Stimulated activated CD8-positive, alpha-beta memory T cell treated with anti-CD3 and anti-CD28 coated beads, Interleukin-7, amount 100 ng/mL, for 24 hours (primary cell): ENCODE measurements around the gene ZCCHC24.

Source experiments
- DNase-seq: peaks from one replicate; pipeline ENCODE4 v3.0.0-alpha.2; 2020; ENCODE audit warnings: low read depth

ZCCHC24 gene

DNA sequence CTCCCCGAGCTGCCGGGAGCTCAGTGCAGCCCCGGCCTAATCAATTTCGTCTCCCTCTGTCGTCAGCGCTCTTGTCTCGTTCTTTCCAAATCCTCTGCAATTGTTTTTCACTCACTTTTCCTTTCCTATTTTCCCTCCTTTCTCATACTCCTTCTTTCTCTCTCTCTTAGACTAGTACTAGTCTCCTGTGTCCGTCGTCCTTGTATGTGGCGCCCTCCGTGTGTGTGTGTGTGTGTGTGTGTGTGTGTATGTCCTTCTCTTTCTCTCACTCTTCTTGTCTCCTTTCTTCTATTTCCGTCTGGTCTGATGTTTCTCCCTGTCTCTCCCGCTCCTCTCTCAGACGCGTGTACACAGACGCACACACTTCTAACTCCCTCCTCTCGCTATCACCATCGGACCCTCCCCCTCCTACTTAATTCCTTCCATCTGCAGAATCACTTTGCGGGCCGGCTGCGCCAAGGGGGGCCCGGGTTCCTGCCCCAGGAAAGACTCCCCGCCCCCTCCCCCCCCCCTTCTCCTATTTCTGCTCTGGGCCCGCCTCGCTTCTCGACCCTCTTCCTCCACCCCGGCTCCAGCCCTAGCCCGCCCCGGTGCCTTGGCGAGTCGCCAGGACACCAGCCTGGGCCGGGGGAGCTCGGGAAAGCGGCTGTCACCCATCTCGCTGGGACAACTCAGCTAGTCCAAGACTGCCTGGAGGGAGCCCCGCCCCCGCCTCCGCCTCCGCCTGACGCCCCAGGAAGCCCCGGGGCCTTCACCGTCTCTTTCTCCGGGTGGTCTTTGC is 743 bp upstream of the ZCCHC24 start:
- no peak for DNase-seq

DNA sequence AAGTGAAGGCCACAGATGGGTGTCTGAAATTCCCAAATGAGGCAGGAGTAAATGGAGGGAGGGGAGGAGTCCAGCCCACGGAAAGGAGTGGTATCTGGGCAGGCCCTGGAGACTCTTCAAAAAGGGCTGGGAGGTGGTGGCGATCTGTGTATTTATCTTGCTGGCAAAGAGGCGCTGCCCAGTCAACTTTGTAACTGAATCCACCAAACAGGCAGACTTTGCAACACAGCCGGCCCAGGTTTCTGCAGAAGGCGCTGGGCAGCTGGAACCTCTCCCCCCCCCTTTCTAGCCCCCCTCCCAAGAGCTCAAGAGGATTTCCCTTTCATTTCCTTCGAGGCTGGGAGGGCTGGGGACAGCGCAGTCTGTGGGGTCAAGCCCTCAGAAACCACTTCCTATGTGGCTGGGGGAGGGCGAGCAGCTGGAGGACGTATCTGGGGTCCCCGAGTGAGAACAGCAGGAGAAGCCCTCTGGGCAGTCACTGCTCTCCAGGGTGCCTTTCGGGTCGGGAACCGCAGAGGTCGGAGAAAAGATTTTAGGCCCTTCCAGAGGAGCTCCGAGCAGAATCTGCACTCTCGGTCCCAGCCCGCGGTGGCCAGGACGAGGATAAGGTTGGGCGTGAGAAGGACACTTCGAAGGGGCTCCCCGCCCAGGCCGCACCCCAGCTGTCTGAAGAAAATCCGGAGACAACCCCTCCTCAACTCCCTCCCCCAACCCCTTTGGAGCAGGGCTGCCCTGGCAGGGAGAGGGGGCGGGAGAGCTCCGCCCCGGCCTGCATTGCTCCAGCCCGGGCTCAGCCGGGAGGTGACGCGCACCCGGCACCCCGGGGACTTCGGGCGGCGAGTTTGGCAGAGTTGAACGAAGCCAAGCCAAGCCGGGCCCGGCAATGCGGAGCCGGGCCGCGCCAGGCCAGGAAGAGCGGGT is 965 bp downstream of the ZCCHC24 start:
- DNase-seq = peak; percentile 16

DNA sequence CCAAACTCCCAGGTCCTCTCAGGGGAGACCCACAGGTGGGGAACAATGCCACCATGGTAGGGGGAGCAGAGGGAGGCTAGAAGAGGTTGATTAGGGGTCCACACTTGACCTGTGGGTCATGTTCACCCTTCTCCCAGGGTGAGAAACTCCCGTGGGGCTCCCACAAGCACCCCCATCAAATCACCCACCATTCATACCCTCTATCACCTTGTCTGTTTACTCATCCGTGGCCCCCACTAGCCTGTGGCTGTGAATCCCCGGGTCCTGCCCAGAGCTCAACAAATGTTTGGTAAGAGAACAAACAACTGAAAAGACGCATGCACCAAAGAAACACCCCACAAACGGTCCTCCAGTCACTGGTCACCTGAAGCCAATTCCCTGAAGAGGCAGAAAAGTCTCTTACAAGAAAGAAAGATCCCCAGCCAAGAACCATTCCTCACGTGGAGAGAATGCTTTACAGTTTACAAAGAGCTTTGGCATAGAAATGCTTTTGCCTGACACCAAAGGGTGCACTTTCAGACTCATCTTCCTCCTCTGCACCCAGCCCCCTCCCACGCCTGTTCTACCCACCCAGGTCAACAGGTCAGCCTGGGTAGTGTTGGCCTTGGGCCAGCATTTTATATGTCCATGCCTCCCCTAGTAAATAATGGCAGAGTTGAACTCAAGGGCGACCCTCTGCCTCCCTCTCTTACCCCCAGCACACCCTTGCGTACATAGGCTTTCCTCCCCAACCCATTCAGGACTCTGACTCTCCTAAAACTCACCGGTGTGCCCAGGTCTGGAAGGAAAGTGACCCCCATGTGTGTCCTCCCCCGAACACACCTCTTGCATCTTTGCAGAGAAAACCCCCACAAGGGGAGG is 1.9 kb downstream of the ZCCHC24 start:
- no peak for DNase-seq

DNA sequence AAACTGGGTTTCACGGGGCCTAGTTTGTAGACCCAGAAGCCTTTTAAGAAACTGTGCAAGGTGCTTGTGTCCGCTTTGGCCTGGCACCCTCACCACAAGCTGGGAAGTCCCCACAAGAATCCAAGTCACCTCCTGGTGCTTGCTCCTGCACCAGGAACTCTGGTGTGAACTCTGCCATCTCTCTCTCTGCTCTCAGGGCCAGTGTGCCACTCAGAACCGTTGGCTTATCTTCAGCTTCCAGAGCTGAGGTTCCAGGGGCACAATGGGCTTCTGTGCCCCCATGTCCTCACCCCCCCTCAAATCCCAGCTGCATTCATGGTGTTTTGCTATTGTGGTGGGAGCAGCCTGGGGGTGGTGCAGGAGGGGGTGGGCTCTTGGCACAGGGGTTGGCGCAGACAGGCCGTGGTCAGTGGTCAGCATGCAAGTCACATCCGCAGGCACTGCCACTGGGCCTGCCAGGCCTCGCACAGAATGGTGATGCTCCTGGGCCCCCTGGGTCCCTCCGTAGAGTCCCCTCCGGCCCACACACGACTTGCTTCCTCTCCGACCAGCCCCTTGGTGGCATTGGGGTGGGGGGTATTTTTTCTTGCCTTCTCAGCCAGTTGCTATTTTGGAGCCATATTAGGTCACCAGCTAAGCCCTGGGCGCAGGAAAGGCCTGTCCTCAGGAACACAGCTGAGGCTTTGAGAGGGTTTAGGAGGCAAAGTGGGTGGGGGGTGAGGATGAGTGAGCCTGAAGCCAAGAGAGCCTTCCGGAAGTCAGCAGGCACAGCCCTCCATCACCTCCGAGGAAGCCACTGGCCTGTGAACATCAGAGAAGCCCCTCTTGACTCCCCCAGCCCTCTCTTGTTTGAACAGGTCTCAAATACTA is 3.0 kb downstream of the ZCCHC24 start:
- DNase-seq = no peak

DNA sequence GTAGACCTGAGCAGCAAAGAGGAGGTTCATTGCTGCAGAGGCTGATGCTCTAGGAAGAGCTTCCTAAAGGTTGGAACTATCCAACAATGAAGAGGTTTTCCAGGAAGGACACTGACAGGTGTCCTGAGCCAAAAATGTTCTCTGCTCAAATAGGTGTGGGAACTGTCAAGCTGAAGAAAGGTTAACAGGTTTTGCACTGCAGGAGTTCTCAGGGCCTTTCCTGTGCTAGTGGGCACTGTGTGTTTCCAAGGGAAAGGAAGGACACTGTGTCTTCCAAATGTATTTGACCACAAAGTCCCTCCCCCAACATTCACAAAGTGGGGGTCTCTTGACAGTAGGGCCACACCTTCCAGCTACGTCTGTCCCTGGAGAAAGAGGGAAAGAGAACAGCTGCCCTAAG is 4.0 kb downstream of the ZCCHC24 start:
- DNase-seq = no peak

DNA sequence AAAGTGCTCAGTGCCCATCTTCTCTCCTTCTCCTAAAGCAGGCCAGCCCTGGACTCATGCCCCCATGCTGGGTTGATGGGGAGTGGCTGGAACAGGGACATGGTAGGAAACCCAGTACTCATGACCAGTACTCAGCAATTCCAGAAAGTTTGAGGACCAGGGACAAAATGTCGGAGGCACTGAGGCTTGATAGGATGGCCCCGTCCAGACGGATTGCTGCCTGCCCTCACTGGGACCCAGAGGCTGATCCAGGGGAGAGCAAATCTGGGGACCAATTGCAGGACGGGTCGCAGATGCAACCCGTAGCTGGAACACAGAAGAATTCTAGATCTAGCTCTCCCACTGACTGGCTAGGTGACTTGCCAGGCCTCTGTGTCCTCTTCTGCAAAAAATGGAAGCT is 5.1 kb downstream of the ZCCHC24 start:
- DNase-seq = no peak

DNA sequence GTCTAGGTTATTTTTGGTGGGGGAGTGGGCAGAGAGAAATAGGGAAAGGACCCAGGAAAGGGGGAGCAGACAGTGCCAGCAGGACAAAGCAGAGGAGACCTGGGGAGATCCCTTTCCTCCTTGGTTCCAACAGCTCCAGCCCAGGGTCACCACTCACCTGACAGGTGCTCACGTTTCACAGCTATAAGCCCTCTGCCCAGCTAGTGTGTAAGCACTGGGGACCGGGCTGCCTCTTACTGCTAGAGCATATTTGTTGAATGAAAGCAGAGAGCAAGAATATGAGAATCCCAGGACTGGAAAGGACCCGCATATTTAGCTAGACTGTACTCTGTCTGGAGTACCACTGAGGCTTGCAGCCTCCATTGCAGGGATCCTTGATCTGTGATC is 6.7 kb downstream of the ZCCHC24 start:
- no peak for DNase-seq

DNA sequence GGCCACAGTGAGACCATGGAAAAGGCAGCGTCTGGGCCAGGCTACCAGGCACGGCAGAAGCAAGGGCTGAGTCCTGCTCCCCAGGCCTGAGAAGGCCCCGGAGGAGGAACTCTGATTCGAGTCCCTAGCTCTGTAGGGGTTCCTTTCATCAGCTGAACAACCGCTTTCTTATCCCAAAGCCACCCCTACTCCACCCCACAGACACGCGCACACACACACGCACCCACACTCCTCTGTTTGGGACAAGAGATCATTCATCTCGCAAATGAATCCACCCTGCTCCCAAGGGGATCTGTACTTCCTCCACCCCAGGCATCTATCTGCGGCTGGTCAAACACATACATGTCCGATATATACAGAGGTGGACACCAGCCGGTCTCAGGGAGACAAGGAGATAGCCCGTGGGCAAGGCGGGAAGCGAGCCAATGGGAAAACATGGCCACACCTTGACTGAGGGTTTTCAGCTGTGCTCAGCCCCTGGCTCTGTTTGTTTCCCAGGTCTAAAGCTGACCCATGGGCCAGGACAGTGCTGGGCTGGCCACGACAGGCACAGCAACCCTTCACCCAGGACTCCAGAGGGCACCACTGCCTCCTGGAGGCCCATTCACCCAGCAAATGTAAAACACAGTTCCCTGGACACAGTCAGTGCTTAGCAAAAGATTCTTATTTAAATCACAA is 7.3 kb downstream of the ZCCHC24 start:
- no peak for DNase-seq

DNA sequence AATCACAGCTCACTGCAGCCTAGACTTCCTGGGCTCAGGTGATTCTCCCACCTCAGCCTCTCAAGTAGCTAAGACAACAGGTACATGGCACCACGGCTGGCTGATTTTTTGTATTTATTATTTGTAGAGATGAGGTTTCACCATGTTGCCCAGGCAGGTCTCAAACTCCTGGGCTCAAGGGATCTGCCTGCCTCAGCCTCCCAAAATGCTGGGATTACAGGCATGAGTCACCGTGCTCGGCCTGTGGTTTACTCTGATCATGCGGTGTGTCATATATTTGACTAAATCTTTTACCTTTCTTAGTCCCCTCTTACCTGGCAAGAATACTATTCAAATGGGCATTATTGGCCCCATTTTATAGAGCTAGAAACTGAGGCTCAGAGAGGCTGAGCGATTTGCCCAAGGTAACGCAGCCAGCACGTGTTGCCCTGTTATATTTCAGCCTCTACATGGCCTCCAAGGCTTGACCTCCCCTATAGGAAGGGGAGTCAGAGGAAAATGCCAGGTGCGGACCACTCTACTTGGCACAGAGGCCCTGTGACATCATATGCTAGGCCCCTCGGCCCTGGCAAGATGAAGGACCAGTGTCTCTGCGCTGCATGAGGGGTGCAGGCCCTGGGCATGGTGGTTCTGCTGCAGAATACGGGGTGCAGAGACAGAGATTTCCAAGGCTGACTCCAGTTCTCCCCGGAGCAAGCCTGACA is 8.2 kb downstream of the ZCCHC24 start:
- DNase-seq = no peak

DNA sequence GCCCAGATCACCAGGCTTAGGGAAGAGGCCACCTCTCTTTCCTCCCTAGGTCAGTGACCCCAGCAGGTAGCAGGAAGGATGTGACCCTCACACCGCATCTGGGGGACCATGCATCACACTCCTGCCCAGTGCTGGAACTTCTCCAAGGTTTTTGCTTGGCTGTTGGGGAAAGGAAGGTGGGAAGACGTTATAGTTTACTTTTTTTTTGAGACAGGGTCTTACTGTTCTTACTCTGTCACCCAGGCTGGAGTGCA is 8.6 kb downstream of the ZCCHC24 start:
- no peak for DNase-seq

DNA sequence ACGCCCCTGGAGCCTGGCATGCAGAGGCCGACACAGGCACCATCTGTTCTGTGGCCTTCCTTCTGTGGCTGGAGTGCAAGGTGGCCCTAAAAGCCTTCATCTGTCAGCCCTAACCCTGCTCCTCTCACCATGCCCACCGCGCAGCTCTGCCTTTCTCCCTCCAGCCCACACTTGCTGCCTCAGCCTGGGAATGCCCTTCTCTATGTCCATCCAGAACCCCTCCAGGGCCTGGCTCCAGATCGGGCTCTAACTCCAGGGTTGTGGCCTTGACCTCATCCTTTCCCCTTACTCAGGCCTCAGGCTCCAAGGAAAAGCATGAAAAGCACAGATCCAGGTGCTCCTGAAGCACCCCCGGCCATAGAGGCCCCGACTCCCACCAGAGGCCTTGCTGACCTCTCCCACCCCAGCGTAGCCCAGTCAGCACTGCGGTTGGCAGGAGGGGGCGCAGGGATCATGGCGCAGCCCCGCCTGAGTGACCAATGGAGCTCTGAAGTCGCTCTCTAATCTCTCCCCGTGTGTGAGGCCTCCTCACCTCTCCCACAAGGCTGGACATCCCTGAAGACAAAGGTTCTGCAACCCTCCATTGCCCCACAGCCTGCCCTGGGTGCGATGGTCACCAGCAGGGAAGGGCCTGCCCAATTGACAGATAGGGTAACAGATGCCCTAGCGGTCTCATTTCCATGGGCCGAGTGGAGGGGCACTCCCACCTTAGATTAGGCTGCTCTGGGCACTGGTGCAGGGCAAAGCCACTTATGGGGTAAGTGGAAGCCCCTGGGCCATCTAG is 9.2 kb downstream of the ZCCHC24 start:
- DNase-seq = no peak

DNA sequence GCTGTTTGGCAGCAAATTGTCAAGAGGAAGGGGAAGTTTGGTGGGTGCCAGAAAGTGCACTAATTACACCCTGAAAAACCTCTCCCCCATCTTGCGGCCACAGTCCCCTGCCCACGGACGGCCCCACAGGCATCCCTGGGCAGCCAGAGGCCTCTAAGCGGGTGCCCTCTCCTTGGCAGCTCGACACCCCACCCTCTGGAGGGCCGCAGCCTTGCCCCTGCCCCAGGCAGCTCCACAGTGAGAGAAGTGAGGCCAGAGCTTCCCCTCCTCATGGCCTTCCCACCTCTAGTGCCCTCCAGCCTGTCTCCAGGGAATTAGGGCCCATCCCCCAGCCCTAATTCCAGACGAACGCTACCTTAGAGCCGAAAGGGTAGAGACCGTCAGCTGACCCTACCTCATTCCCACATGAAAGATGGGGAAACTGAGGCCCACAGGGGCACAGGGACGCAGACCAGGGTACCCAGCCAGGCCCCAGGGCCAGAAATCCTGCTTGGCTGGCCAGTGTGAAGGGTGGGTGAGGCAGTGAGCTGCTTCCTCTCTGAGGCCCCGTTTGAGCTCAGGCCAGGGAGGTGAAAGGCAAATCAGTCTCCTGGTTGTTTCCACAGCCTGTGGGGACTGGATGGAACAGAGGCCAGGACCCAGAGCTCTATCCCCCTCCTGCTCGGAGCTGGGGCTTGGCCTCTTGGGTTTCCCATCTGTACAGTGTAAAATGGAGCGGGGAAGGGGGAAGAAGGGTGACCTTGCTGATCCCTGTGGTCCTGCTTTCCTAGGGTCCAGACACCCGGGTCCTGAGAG is 10.0 kb downstream of the ZCCHC24 start:
- DNase-seq = no peak

DNA sequence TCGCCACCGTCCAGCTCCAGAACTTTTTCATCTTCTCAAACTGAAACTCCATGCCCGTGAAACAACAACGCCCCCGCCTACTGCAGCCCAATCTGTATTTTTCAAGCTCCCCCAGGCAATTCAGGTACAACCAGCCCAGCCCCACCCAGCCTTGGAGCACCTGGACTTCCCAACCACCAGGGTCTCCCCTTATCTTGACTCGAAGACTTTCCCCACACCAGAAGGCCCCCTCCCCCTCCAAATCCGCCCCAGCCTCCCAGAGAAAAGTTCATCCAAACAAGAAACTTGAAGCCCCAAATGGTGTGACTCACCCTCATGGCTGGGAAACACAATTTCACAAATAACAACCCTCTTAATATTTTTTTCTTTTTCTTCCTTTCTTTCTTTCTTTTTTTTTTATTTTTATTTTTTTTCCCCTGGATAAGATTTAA is 10.6 kb downstream of the ZCCHC24 start:
- no peak for DNase-seq

DNA sequence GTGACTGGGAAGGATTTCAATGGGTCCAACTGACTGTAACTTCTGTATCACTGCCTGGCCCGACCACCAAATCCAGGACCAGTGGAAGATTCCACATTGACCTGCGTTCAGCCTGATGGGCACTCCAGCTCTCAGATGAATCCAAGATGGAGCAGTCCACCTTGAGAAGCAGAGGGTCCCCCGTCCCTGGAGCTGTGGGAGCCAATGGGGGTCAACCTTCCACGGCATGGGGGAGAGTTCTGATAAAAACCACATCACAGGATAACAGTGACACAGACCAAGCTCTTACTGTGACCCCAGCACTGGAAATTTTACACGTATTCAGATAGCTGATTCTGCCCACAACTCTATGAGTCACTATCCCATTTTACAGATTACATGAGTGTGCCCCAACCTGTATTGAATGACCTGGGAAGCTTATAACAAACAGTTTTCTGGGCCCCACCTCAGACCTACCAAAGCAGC is 11.2 kb downstream of the ZCCHC24 start:
- no peak for DNase-seq

DNA sequence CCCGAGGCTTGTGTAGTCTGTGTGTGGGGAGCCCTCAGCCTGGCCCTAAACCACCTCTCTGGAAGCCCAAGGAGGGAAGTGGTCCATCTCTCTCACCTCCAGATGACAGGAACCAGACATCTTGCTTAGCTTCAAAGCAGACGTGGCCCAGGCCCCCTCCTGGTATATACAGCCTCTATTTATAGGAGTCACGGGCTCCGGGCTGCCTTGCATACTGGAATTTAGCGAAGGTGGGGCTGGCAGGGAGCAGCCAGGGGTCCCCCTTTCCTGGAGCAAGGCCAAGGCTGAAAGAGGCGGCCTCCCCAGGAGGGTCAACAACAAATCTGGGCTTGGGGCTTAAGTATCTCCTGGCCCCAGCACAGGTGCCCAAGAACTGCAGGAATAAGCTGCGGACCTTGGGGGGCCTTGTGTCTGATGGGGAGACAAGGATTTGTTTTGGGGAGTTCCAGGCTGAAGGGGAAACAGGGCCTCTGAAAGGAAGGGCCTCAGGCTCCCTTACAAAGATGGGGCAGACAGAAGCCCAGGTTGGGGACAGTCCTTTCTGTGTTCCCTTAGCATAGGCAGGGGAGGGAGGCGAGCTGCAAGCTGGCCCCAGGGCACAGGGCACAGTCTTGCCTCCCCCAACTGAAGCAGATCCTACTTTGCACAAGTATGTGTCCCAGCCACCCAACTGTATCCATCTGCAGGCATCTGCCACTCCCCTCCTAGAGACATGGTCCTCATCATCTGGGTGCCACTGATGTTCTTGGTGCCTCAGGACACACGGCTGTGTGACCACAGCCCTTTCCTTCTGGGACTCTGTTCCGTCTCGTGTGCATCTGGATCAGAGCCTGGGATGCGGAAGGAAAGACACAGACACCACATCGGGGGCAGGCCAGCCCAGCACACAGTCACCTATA is 11.9 kb downstream of the ZCCHC24 start:
- DNase-seq = no peak

DNA sequence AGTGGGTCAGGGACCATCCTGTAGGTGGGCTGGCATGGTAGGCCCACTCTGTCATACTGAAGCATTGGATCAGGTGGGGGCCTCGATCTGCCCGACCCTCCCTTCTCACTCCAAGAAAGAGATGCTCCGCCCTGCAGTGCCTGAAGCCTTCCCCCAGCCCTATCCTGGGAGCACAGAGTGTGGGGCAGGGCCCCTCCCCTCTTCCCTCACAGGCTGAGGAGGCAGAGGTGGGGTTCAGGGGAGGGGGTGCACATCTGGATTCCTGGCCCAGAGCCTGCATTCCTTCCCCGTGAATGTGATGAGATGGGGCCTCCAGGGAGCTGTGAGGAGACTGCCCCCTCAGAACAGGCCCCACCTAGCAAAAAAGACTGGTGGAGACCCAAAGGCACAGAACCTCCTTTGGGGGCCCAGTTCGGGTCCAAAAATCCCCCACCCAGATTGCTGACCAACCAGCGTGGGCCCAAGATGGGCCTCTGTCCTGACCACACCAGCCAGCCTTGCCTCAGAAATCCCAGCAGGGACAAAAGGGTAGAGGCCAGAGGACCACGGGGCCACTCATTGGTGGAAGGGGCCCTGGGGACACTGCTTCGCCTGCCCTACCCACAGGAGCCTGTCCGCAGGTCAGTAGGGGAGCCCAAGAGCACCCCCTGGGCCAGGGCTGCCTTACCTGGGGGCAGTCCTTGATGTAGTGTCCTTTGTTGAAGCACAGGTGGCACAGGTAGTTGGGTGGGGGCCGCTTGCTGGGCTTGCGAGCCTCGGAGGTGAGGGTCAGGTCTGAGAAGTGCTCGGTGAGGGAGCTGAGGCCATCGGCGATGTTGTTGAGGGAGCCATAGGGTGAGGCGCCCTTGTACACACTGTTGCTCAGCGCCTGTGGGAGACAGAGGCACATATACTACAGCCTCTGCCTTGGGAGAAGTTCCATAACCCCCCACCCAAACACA is 13.3 kb downstream of the ZCCHC24 start:
- no peak for DNase-seq
